ENCODE results near the gene SLC36A1.

DNA sequence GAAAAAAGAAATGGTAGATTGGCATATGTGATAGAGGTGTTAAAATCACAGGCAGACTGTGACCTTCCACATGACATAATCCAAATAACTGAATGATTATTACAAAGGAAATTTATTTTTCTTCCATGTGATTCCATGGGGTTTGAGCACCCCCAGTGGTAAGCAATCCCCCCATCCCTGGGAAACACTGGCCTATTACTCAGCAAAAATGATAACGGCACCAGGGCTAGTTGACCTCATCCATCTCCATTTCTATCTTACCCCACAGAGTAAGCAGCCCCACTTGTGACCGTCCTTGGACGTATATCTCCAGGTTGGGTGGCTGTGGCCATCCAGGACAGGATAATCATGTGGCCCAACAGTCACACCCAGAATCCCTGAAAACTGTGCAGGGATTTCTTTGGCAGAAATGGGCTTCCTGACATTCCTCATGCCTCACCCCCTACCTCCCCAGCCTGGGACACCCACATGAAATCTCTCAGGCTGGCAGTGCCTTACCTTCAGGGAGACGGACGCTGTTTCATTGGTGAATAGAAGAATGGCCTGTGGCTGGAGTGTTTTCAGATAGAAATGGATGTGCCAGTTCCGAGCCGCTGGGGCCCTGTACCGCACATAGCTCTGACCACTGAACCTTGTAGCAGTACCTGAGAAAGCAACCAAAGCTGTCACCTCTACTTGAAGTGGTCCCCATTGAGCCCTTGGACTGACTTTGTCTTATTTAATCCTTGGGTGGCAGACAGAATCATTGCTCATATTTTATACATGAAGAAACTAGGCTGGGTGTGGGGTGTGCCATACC is 69.9 kb downstream of the SLC36A1 start:
- TF ChIP-seq, protein P1, sequence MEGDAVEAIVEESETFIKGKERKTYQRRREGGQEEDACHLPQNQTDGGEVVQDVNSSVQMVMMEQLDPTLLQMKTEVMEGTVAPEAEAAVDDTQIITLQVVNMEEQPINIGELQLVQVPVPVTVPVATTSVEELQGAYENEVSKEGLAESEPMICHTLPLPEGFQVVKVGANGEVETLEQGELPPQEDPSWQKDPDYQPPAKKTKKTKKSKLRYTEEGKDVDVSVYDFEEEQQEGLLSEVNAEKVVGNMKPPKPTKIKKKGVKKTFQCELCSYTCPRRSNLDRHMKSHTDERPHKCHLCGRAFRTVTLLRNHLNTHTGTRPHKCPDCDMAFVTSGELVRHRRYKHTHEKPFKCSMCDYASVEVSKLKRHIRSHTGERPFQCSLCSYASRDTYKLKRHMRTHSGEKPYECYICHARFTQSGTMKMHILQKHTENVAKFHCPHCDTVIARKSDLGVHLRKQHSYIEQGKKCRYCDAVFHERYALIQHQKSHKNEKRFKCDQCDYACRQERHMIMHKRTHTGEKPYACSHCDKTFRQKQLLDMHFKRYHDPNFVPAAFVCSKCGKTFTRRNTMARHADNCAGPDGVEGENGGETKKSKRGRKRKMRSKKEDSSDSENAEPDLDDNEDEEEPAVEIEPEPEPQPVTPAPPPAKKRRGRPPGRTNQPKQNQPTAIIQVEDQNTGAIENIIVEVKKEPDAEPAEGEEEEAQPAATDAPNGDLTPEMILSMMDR (IDR thresholded peaks at IDR 0.05; ENCODE audit: borderline replicate concordance, extremely low read depth, low read length, poor library complexity, severe bottlenecking), result no peak
- TF ChIP-seq EZH2 (IDR thresholded peaks at IDR 0.05; ENCODE audit: borderline replicate concordance, low read depth, low read length, severe bottlenecking), result no peak

All from DND-41 (cell line).